HUDEP-2 (cell line): ENCODE measurements around the gene ADSS1.

Experiments used
- DNase-seq, 76 experiments: peaks; one replicate each; lab custom pipeline; 2025; ENCODE audit not compliant: unreplicated experiment in 76 of 76; lab: John Stamatoyannopoulos, UW

Gene ADSS1

DNA sequence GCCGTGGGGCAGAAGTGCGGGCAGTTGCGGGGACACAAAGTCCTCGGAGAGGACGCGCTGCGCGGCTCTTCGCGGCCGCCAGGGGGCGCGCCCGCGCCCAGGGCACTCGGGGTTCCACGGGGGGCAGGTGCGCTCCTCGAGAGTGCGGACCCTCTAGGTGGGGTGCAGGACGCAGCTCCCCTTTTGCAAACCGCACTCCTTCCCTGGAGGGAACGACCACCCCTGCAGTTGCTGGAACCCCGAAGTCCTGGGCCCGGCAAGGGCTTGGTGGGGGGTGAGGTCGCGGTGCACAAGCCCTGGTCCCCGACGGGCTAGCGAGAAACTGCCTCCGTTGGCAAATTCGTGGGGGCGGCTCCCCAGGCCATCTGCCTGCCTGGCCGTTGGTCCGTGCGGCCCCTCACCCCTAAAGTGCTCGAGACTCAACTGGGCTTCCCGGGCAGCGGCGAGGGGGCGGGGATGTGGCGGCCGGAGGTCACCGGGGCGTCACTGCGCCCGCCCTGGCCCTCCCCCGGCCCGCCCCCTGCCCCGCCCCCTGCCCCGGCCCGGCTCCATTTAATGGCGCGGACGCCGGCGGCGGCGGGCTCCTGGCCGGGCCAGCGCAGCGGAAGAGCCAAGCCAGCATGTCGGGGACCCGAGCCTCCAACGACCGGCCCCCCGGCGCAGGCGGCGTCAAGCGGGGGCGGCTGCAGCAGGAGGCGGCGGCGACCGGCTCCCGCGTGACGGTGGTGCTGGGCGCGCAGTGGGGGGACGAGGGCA is at the start of gene ADSS1:
Gene ADSS1, plus strand, starts transcription at position 579 of the 756 bp plus-strand sequence. Its CDS starts 42 bp downstream, at position 621.
- DNase-seq = peak in 45 of 76 experiments; percentile 9 to 87 (median 43)

DNA sequence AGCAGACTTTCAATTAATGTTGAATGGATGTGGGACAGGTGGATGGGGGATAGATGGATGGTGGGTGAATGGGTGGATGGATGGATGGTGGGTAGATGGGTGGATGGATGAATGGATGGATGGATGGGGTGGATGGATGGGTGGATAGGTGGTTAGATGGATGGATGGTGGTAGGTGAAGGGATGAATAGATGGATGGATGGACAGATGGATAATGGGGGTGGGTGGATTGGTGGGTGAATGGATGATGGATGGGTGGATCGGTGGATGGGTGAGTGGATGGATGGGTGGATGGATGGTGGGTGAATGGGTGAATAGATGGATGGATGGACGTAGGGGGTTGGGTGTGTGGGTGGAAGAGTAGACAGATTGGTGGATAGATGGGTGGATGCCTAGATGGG is 48.6 kb upstream of the ADSS1 start:
- DNase-seq = no peak

DNA sequence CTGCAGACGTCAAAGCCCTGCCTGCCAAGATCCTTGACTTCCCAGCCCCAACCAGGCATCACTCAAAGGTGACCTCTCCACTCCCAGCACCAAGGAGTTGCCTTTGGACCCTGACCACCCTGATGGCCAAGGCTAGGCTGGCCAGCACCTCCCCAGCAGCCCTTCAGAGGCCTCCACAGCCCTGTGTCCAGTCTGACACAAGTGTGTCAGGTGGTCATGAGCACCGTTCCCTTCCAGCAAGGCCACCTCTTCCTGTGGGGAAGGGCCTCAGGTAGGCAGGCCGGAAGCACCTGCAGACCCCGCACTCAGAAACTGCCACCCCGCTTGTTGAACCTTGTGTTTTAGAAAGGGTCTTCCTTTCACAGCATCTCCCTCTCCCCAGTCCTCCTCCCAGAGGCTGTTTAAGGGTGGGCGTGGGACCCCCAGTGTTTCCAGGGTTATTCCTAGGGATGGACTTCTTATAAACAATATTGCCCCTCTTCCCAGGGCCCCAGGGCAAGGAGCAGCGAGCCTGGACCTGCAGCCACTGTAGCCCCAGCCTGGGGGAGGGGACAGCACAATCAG is 47.8 kb upstream of the ADSS1 start:
- DNase-seq = no peak

DNA sequence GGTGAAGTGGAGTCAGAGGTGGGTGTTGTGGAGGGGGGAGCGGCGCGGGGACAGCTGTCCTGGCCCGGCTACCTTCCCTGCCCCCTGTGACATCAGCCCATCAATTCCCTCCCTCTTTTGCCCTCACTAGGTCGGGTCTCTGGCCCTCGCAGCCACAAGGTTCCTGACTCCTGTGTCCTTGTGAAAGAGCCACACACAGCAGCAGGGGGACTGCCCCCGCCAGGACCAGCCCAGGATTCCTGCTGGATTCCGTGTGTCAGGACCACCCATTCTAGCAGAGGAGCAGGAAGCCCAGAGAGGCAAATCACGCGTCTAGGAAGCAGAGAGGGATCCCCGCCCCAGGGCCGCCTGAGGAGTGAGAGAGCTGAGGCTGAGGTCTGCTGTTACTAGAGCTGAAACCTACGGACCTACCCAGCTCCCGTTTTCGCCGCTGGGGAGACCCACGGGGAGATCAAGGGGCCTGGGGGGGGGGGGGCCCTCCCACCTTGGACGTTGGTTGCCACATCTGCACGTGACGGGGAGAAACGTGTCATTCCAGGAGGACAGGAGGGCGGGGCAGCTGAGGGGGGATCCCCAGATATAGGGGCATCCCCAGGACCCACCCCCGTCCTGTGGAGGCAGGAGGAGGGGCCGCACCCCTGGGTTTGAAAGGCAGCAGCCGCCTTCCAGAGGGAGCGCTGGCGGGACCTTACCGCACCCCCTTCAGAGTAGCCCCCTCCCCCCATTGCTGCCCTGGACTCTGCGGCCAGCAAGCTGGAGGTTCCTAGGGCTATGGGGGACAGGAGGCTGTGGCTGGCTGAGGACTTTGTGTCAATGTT is 47.1 kb upstream of the ADSS1 start:
- no peak for DNase-seq

DNA sequence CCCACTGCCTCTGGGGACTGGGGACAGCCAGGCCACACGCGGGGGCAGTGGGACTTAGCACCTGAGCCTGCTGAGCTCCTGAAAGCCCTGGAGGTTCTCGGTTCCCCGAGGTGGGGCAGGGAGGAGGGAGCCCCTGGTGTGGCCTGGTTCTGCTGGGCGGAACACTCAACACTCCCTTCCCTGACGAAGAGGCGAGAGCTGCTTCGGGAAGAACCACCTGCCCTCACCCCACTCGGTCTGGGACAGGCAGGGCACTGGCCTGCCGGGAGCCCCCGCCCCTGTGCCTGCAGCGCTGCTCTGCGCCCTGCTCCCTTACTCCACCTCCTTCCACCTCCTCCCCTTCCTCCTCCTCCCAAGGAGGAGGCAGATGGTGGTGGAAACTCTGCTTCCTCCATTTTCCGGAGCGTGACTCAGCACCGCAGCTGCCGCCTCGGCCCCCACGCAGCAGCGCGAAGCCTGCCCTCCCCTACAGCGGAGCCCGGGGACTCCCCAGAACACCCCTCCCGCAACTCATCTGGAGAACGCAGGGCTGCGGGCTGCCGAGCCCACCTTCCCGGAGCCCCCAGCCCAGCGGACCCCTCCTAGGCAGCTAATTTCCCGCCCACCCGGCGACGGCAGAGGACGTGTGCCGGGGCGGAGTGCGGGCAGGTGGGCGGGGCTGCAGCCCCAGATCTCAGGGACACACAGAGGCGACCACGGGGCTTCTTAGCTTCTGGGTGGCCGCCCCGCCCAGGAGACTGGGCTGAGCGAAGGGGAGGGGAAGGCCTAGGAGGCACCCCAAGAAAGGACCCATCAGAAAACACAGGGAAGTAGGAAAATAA is 46.3 kb upstream of the ADSS1 start:
- peak in 70 of 76 experiments; percentile 17 to 84 (median 60) for DNase-seq

DNA sequence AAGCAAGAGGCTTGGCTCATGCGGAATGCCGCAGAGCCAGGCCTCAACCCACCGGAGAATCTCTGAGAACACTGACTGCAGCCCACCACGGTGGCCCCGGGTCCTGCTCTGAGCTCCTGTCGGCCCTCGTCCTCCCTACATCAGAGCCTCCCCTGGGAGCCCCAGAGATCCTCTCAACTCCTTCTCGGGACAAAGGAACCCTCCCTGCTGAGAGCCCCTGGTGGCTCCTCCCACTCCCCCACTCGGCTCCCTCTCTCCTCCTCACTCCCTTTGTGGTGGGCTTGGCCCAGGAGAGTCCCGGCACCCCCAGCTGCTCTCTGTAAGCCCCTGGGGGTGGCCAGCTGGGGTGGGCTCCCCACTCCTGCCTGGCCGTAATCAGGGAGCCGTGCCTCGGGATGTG is 45.7 kb upstream of the ADSS1 start:
- no peak for DNase-seq

DNA sequence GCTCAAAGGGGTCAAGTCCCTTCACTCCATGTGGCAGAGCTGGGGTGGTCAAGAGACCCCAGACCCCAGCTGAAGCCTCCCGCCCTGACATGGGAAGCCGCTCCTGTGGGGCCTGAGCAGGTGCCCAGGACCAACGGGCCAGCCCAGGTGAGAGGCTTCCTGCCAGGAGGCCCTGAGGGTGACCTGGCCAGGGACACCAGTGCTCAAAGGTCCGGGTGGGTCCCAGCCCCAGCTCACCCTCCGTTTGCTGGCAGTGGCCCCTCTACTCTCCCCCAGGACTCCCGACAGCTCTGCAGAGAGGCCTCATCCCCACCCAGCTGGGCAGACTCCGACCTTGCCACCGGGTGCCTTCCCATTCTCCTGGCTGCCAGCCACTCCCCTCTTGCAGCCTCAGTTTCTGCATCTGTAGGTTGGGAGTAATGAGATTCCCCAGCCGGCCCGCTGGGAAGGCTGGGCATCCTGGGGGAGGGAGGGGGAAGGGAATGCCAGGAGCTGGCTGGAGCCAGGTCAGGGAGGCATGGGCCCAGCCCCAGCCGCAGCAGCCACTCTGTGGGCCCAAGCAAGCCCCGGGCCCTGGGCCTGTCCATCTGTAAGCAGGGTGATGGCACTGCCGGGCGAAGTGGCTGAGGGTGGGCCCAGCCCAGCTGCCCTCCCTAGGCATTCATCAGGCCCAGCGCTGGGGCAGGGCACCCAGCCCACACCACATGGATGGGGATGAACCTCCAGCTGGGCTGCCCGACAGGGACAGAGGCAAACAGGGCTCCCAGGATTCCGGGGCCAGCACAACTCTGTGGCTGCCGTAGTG is 44.9 kb upstream of the ADSS1 start:
- no peak for DNase-seq

DNA sequence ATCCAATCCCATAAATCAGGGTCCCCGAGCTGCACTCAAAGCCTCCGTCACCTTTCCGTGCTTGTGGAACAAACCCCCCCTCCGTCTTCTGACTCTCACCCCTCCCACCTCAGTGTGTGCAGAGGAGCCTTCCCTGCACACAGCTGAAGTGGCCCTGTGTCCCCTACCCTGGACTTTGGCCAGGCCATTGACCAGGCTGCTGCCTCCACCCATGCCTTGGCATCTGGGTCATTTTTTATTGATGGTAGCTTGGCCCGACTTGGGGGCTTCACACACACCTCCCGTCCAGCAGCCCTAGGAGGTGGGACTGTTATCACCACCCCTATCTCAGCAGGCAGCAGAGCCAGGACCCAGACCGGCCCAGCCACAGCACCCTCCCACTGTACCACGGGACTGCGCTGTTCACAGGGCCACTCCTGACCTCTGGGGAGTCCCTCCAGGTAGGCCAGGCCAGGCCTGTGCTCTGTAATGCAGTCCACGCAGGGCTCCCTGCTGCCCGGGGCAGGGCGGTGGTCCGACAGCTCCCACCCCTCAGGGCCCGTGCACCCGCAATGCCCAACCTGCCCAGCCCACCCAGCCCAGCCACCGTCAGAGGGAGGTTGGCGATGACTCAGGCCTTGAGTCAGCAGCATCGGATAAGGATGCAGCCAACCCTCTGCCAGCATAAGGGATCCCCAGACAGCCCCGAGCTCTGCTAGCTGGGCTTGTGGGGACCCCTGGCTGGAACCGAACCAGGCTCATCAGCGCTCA is 43.8 kb upstream of the ADSS1 start:
- peak in 61 of 76 experiments; percentile 10 to 72 (median 47) for DNase-seq

DNA sequence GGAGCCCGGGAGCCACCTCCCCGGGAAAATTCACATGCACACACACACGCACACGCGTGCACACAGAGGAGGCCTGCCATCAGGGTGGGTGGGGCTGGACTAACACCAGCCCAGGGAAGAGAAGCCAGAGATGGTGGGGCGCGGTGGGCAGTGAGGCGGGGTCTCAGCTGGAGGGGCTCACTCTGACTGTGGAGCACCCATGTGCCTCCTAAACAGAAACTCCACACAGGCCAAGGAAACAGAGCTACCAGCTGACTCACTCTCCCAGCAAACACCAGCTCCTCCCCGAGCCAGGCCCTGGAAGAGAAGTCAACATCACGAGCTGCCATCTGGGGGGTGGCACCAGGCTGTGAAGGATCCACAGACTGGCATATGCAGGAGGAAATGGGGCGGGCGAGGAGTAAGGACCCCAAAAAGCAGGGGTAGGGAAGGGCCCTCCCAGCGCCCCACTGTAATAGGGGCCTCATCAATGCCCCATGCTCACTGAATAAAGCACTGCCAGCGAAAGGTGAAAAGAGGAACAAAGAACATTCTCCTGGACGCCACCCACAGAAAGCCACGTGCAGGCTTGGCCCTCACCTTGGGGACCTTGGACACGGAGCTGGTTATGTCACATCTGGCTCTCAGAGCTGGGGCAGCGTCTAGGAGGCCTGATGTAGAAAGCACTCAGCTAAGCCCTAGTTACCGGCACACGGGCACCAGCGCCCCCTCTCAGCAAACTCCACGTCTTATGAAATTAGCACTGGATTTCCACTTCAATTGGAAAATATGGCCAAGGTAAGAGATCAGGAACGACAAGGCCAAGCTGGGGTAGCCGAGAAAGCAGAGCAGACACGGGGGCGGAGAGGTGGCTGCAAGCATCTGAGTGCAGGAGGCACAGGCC is 43.0 kb upstream of the ADSS1 start:
- DNase-seq = peak in 37 of 76 experiments; percentile 5 to 63 (median 35)

DNA sequence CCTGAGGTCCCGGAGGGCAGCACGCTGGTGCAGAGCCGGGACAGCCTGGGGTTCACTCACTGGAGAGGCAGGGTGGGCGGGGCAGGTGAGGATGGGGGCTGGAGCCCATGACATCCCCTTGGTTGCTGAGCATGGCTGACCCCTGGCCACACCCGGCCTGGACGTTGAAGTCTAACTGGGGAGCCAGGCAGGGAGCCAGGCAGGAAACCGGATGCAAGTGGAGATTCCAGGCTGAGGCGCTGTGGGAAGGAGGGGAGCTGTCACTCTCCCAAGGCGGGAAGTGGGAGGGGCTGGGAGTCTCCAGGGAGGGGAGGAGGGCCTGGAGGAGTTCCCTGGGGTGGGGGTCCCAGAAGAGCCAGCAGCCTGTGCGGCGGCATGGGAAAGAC is 42.3 kb upstream of the ADSS1 start:
- DNase-seq = no peak

DNA sequence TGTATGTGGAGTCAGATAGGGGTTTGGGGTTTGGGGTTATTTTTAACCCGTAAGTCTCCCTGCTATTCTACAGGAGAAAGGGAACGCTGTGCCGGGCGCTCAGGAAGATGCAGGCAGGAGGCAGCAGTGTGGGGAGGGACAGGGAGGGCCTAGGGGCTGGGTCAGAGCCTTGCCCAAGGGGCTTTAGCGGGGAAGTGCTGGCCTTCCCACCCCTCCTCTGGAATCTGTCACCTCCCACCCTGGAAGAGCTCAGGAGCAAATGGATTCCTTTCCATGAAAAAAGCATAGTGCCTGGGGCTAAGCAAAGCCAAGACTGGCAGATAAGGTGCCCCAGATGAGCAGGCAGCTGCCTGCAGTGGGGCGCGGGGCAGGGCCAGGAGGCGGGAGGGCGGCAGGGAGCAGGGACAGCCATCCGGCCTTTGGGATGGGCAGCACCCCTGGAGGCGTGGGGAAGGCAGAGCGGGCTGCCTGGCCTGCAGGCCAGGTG is 41.9 kb upstream of the ADSS1 start:
- DNase-seq = no peak

DNA sequence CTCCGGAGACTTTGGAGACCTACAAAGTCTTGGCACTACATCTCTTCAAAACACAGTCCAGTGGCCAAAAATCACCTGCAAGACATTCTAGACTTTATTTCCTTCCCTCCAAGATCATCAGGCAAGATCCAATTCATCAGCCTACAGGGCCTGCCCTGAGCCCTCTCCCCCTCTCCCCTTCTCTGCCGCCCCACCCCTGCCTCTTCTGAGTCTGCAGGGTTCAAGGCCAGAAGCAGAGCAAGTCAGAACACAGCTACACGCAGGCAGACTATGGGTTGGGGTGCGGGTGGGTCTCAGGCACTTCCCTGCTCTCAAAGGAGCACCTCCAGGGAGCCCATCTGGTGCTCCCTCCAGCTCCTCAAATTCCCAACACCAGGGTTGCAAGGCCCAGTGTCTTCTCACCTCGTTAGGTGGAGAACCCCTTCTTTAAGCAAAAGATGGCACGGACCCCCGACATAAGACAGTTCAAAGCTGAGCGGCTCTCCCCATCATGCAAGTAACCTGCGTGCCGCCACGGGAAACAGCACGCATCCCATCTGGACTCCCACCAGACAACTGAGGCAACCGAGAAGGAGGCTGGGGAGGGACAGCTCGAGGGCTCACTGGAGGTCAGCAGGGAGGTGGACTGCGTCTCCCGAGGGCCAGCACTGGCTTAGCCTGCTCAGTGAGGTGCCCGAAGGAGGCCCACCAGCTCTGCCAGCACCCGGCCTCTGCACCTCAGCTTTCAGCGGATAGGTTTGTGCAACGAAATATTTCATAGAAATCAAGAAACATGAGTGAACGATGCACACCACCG is 40.2 kb upstream of the ADSS1 start:
- no peak for DNase-seq

DNA sequence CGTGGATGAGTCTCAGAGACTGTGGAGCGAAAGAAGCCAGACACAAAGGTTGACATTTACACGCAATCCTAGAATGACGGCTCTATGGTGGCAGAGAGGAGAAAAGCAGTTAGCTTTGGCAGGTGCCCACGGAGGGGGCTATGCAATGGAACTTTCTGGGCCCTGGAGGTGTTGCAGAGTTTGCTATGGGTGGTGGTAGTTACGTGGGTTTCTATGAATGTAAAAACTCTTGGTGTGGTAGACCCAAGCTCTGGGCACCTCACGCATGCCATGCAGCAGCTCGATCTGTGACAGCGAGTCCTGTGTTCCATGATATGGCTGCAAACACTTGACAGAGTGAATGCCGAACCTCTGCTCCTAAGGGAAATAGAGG is 39.6 kb upstream of the ADSS1 start:
- DNase-seq = no peak

DNA sequence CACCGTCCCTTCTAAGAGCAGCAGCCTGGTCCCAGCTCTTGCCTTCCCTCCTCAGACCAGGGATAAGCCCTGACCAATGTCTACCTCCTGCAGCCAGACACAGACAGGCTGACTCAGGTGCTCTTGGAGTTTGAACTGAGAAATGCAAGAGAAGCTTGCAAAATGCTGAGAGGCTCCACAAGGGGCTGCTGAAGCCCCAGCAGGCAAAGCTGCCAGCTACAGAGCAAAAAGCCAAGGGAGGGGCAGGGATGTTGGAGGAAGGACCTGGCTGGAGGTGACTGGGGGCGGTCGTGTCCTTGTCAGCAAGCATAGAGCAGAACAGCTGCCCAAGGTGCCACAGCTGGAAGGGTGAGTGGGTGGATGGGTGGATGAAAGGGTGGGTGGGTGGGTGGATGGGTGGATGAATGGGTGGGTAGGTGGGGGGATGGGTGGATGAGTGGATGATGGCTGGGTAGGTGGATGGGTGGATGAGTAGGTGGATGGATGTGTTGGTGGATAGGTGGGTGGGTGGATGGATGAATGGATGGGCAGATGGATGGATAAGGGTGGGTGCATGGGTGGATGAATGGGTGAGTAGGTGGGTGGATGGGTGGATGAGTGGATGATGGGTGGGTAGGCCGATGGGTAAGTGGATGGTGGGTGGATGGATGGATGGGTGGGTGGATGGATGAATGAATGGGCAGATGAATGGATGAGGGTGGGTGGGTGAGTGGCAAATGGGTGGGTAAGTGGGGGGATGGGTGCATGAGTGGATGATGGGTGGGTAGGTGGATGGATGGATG is 38.6 kb upstream of the ADSS1 start:
- peak in 4 of 76 experiments; percentile 11 to 33 (median 22) for DNase-seq

DNA sequence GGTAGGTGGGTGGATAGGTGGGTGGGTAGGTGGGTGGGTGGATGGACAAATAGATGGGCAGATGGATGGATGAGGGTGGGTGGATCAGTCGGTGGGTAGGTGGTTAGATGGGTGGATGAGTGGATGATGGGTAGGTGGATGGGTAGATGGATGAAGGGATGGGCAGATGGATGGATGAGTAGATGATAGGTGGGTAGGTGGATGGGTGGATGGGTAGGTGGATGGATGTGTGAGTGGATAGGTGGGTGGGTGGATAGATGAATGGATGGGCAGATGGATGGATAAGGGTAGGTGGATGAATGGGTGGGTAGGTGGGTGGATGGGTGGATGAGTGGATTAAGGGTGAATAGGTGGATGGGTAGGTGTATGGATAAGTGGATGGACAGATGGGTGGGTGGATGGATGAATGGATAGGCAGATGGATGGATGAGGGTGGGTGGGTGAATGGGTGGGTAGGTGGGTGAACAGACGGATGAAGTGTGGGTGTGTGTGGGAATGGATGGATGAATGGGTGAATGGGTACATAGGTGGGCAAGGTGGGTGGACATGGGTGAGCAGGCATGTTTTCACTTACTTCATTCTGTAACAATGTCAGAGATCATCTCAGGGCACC is 37.9 kb upstream of the ADSS1 start:
- no peak for DNase-seq
